Measurements from ENCODE around the gene ENG.

ENG gene

DNA sequence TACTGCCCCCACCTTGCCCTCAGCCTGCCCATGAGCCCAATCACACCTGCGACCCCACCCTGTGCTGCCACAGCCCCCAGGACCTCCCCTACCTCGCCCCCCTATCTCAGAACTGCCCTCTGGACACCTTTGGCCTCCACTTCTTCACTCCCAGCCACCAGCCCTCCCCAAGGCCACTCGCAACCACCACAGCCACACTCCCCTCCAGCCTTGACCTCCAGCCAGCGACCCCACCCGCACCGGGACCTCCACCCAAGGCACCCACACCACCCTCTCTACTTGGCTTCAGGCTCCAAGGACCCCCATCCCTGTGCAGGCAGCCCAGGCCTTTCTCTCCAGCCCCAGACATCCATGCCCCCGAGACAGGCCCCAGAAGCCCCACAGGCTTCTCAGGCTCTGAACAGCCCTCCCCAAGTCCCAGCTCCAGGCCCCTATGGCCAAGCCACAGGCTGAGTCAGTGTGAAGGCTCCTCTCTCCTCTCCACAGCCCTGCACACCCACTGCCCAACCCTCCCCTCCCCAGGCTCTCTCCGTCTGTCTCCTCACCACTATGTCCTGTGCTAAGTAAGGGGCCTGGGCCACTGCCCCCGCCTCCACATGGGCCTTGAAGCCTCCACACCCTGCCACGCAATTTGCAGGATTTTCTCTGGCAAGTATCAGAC is 21.0 kb upstream of the ENG start:
- no peak for DNase-seq (ENCODE audit: low spot score)
- in situ Hi-C loops (cut with MboI; ENCODE audit: low pct_unique_long_range_greater_than_20kb, low sequenced_read_pairs, unreplicated experiment), result no loop called here
- TF ChIP-seq, protein P1, sequence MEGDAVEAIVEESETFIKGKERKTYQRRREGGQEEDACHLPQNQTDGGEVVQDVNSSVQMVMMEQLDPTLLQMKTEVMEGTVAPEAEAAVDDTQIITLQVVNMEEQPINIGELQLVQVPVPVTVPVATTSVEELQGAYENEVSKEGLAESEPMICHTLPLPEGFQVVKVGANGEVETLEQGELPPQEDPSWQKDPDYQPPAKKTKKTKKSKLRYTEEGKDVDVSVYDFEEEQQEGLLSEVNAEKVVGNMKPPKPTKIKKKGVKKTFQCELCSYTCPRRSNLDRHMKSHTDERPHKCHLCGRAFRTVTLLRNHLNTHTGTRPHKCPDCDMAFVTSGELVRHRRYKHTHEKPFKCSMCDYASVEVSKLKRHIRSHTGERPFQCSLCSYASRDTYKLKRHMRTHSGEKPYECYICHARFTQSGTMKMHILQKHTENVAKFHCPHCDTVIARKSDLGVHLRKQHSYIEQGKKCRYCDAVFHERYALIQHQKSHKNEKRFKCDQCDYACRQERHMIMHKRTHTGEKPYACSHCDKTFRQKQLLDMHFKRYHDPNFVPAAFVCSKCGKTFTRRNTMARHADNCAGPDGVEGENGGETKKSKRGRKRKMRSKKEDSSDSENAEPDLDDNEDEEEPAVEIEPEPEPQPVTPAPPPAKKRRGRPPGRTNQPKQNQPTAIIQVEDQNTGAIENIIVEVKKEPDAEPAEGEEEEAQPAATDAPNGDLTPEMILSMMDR (IDR thresholded peaks at IDR 0.05; ENCODE audit: extremely low read depth, insufficient read depth, missing control alignments), result no peak

DNA sequence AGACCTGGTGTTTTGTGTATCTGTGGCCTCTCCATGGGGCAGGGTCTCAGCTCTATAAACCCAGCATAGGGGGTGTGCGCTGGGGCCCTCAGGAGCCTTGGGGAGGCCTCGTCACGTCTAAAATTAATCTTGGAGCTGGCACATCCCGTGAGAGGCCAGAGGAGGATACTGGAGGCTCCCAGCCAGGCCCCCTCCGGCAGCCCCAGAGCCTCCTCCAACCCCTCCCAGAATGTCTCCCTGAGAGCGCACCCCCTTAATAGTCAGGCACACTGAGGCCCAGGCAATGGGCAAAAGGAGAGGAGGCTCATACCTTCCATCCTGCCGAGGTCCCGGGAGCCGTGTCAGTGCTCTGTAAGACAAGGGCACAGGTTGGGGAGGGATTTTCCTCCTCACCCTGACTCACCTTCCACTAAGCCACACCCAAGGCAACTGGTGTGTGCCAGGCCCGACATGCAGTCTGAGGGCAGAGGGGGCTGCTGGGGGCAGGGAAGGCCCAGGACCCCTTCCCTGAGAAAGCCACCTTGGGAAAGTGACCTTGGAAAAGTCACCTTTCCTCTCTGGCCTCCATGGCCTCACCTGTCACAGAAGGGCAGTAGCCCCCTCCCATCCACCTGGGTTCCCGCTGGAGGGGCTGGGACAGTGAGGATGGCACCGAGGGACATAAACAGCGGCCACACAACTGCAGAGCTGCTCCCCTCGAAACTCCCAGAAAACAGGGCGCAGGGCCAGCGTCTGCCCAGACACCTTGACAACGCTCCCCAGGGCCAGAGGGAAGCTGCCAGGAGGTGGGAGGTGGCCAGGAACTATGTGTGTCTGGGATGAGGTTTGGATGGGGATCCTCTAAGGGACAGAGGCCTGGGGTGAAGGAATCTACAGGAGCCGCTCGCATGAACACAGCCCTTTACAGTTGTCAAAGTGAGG is 20.1 kb upstream of the ENG start:
- DNase-seq (ENCODE audit: low spot score), result no peak
- TF ChIP-seq, protein P1 (IDR thresholded peaks at IDR 0.05; ENCODE audit: extremely low read depth, insufficient read depth, missing control alignments), result no peak
- in situ Hi-C loops (cut with MboI; ENCODE audit: low pct_unique_long_range_greater_than_20kb, low sequenced_read_pairs, unreplicated experiment), result no loop called here

DNA sequence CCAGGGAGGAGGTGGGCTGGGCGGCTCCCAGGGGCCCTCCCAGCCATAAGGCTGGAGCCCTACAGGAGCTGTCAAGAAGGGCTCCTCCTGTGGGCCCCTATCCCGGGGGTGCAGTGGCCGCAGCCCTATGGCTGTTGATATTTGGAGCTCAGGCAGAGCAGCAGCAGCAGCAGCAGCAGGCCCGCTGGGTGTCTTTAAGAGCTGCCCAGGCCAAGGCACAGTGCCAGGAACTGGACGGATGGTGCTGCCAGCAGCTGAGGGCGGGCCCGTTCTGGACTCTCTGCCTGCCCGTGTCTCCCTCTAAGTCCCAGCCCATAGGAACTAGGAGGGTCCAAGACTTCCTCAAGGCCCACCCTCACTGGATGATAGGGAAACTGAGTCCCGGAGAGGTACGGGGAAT is 19.4 kb upstream of the ENG start:
- in situ Hi-C loops (cut with MboI; ENCODE audit: low pct_unique_long_range_greater_than_20kb, low sequenced_read_pairs, unreplicated experiment), result no loop called here
- TF ChIP-seq, protein P1 (IDR thresholded peaks at IDR 0.05; ENCODE audit: extremely low read depth, insufficient read depth, missing control alignments), result no peak
- DNase-seq (ENCODE audit: low spot score), result no peak

DNA sequence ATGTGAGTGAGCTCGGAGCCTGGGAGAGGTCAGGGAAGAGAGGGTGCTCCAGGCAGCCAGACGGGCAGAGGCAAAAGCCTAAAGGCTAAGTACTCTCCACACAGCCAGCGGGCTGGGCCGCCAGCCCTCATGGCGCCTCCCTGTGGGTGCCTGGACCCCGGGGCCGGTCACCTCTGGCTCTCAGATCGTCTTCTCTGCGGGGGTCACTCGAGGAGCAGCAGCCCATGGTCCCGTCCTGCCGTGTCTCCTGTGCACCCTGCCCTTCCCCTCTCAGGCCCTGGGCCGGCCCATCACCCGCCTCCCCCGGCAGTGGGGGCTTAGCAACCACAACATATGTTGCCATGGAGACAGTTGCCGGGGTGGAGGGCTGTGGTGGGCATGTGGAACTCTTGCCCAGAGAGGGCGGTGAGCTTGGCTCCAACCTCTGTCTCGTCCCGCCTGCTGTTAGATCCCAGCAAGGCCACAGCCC is 18.8 kb upstream of the ENG start:
- in situ Hi-C loops (cut with MboI; ENCODE audit: low pct_unique_long_range_greater_than_20kb, low sequenced_read_pairs, unreplicated experiment), result no loop called here
- DNase-seq (ENCODE audit: low spot score), result no peak
- TF ChIP-seq, protein P1 (IDR thresholded peaks at IDR 0.05; ENCODE audit: extremely low read depth, insufficient read depth, missing control alignments), result no peak

DNA sequence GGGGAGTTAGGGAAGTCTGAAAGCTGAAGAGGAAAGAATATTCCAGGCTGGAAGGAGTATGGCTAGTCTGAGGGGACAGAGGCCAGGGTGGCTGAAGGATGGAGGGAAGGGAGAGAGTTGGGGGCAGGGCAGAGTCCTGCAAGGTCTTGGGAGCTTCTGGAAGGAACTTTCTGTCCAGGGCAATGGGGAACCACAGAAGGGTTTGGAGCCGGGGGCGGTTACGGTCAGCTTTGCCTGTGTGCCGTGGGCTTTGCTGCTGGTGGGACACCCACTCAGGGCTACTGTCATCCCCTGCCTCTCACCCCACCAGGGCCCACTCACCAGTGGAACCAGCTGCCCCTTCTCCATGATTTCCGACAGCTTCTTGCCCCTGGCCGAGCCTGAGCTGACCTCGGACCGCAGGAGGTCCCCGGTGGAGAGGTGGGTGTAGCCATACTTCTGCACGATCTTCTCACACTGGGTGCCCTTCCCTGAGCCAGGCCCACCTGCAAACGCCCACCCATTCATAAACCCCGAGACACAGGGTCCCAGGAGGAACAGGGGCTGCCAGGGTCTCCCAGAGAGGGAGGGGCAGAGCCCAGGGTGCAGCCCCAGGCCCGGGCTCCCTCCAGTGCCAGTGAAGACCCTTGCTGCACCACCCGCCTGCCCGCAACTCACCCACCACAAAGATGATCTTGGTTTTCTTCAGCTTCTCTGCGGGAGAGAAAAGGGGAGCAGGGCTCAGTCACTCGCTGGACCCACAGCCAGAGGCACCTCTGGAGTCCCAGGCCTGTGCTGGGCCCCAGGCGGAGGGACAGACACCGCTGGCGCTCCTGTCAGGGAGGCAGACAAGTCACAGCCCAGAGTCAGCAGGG is 18.1 kb upstream of the ENG start:
- in situ Hi-C loops (cut with MboI; ENCODE audit: low pct_unique_long_range_greater_than_20kb, low sequenced_read_pairs, unreplicated experiment), result no loop called here
- DNase-seq (ENCODE audit: low spot score), result no peak
- TF ChIP-seq, protein P1 (IDR thresholded peaks at IDR 0.05; ENCODE audit: extremely low read depth, insufficient read depth, missing control alignments), result no peak

DNA sequence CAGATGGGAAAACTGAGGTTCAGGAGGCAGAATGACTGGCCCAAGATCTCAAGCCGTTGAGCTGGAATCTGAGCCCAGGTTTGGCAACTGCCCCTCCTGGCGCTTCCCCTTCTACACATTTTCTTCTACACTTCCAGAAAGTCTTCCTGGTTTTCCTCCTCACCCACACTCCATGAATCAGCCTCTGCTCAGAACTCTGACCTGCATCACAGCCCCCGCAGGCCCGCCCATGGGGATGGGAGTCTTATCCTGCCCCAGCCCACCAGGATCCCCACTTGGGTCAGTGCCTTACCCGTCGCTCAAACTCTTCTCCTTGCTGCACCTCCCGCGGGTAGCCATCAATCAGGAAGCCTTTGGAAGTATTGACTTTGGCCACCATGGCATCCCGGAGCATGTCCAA is 17.1 kb upstream of the ENG start:
- TF ChIP-seq, protein P1 (IDR thresholded peaks at IDR 0.05; ENCODE audit: extremely low read depth, insufficient read depth, missing control alignments), result no peak
- in situ Hi-C loops (cut with MboI; ENCODE audit: low pct_unique_long_range_greater_than_20kb, low sequenced_read_pairs, unreplicated experiment), result no loop called here
- no peak for DNase-seq (ENCODE audit: low spot score)

Data from GM13977 (cell line).